WI38 (cell line): ENCODE results near the gene EMC9.

Source experiments
- H3K4me3 ChIP-seq: 2 replicates; pipeline ENCODE4 v1.5.1; 2011; ENCODE audit warnings: low read depth, mild to moderate bottlenecking, control low read depth, low read length
- TF ChIP-seq, protein P1 (sequence below): IDR thresholded peaks from 2 replicates; pipeline ENCODE4 v1.5.1; 2012; ENCODE audit warnings: low read depth, mild to moderate bottlenecking, control low read depth, low read length

Gene EMC9

GRCh38 chr14:24176599-24176998, 35.2 kb upstream of the EMC9 start:
- H3K4me3 ChIP-seq = no peak overlapping the region
- TF ChIP-seq, protein P1, sequence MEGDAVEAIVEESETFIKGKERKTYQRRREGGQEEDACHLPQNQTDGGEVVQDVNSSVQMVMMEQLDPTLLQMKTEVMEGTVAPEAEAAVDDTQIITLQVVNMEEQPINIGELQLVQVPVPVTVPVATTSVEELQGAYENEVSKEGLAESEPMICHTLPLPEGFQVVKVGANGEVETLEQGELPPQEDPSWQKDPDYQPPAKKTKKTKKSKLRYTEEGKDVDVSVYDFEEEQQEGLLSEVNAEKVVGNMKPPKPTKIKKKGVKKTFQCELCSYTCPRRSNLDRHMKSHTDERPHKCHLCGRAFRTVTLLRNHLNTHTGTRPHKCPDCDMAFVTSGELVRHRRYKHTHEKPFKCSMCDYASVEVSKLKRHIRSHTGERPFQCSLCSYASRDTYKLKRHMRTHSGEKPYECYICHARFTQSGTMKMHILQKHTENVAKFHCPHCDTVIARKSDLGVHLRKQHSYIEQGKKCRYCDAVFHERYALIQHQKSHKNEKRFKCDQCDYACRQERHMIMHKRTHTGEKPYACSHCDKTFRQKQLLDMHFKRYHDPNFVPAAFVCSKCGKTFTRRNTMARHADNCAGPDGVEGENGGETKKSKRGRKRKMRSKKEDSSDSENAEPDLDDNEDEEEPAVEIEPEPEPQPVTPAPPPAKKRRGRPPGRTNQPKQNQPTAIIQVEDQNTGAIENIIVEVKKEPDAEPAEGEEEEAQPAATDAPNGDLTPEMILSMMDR = no peak

DNA sequence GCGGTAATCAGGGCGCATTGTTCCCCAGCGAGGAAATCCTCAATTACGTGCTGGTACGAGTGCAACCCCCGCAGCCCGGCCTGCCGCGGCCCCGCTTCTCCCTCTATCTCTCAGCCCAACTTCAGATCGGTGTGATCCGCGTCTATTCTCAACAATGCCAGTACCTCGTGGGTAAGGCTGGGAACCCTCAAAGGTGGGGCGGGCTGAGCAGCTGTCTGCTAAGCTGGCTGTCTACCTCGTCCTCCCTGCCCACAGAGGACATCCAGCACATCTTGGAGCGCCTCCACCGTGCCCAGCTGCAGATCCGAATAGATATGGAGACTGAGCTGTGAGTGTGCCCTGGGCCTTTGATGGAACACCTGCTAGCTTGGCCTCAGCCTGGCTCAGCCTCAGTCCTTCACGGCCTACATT, 31.5 kb upstream of the EMC9 start:
- no peak overlapping the region for H3K4me3 ChIP-seq

GRCh38 chr14:24172261-24172860, 31.0 kb upstream of the EMC9 start:
- no peak overlapping the region for H3K4me3 ChIP-seq
- TF ChIP-seq, protein P1 = no peak

More for the DNA sequence above, 31.5 kb upstream of the EMC9 start:
- TF ChIP-seq, protein P1 = no peak

- TF ChIP-seq, protein P1 = no peak
- no peak within 1 kb of the TSS for H3K4me3 ChIP-seq
Observed at GRCh38 chr14:24171422-24172260, 30.2 kb upstream of the EMC9 start, which contains the start of gene REC8. REC8 (plus strand) TSS chr14:24172080; CDS start chr14:24172553, 473 bp downstream.

DNA sequence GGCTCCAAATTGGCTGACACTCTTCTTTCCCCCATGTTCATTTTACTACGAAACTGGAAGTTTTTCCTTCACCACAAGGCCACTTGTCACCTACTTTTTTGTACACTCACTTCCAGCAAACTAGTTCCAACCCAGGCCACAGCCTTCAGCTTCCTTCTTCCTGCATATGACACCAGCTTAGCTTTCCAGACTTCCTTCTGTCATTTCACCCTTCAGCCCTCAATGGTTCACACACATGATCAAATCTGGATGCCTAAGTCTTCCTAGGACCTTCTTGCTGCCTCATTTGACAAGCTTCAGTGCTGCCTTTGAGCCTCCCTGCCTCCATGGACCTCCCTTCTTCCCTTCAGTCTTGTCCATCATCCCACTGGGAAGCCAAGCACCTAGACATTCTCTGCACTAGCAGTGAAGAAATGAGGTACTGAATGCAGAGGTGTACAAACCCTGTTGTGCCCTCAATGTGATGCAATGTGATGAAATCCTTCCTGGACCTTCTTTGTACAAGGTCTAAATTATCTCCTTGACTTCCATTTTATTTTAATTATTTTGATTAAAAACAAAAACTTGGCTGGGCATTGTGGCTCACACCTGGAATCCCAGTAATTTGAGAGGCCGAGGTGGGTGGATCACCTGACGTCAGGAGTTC, 26.2 kb upstream of the EMC9 start:
- H3K4me3 ChIP-seq = no peak overlapping the region
- TF ChIP-seq, protein P1 = no peak

- H3K4me3 ChIP-seq = no peak overlapping the region
- TF ChIP-seq, protein P1 = no peak
Observed at GRCh38 chr14:24165785-24166184, 24.4 kb upstream of the EMC9 start.
